ENCODE results near the gene CEACAM19.
"Not testable (repeated sequence)": the region's sequence is repeated elsewhere in the genome, so short reads cannot be mapped to it uniquely, and the experiment has no call there.

- TF ChIP-seq, protein P1, sequence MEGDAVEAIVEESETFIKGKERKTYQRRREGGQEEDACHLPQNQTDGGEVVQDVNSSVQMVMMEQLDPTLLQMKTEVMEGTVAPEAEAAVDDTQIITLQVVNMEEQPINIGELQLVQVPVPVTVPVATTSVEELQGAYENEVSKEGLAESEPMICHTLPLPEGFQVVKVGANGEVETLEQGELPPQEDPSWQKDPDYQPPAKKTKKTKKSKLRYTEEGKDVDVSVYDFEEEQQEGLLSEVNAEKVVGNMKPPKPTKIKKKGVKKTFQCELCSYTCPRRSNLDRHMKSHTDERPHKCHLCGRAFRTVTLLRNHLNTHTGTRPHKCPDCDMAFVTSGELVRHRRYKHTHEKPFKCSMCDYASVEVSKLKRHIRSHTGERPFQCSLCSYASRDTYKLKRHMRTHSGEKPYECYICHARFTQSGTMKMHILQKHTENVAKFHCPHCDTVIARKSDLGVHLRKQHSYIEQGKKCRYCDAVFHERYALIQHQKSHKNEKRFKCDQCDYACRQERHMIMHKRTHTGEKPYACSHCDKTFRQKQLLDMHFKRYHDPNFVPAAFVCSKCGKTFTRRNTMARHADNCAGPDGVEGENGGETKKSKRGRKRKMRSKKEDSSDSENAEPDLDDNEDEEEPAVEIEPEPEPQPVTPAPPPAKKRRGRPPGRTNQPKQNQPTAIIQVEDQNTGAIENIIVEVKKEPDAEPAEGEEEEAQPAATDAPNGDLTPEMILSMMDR (conservative IDR thresholded peaks at IDR 0.05; ENCODE audit: low read depth, low read length), result not testable (repeated sequence)
- not testable (repeated sequence) for TF ChIP-seq POLR2A (IDR thresholded peaks at IDR 0.05; ENCODE audit: low read depth, low read length); RAD21 (IDR thresholded peaks at IDR 0.05; ENCODE audit: low read length); CEBPB (IDR thresholded peaks at IDR 0.05; ENCODE audit: low read depth, low read length); RFX5 (IDR thresholded peaks at IDR 0.05; ENCODE audit: low read depth, low read length); SMC3 (IDR thresholded peaks at IDR 0.05; ENCODE audit: low read depth, low read length); FOS (IDR thresholded peaks at IDR 0.05; ENCODE audit: low read depth, low read length); MAZ (IDR thresholded peaks at IDR 0.05; ENCODE audit: borderline replicate concordance, low read depth, low read length); MAFK (IDR thresholded peaks at IDR 0.05; ENCODE audit: low read depth, low read length)
- TF ChIP-seq, protein P2, sequence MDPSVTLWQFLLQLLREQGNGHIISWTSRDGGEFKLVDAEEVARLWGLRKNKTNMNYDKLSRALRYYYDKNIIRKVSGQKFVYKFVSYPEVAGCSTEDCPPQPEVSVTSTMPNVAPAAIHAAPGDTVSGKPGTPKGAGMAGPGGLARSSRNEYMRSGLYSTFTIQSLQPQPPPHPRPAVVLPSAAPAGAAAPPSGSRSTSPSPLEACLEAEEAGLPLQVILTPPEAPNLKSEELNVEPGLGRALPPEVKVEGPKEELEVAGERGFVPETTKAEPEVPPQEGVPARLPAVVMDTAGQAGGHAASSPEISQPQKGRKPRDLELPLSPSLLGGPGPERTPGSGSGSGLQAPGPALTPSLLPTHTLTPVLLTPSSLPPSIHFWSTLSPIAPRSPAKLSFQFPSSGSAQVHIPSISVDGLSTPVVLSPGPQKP (IDR thresholded peaks at IDR 0.05; ENCODE audit: borderline replicate concordance, low read depth, low read length), result not testable (repeated sequence)
- TF ChIP-seq, protein P3, sequence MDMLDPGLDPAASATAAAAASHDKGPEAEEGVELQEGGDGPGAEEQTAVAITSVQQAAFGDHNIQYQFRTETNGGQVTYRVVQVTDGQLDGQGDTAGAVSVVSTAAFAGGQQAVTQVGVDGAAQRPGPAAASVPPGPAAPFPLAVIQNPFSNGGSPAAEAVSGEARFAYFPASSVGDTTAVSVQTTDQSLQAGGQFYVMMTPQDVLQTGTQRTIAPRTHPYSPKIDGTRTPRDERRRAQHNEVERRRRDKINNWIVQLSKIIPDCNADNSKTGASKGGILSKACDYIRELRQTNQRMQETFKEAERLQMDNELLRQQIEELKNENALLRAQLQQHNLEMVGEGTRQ (IDR thresholded peaks at IDR 0.05; ENCODE audit: low read depth, low read length), result not testable (repeated sequence)
Measured at GRCh38 chr19:44670027-44670426, 1.3 kb upstream of the CEACAM19 start.

Data from IMR-90 (cell line).